ENCODE data around the gene IGFL1. TPM values are rescaled to one million over a fixed set of nuclear protein-coding genes. Genes with fewer than 3 reads are reported as not detected.
"Not testable (repeated sequence)": the region's sequence is repeated elsewhere in the genome, so short reads cannot be mapped to it uniquely, and the experiment has no call there.

IGFL1 gene
- total RNA-seq, 1 donor from 2014 or later, result 7.9 TPM

- H3K9me3 ChIP-seq, result no peaks in the 10 kb centered on the region
- peaks cover 23% of the 10 kb centered on the region for H3K4me1 ChIP-seq
- H3K27me3 ChIP-seq, result no peaks in the 10 kb centered on the region
- H3K27ac ChIP-seq, result no peak overlapping the region
- no peaks in the 10 kb centered on the region for H3K36me3 ChIP-seq
- H3K4me3 ChIP-seq, result no peak overlapping the region
- intact Hi-C loops (cut with DNase I), result no loop called here
- DNase-seq (ENCODE audit: extremely low spot score in 2 of 2), result no peak
- TF ChIP-seq CTCF (IDR thresholded peaks at IDR 0.05) (no peak), POLR2AphosphoS5 (IDR thresholded peaks at IDR 0.05; ENCODE audit: insufficient read depth in 1 of 2, low read depth in 1 of 2) (no peak), POLR2A (IDR thresholded peaks at IDR 0.05) (no peak)
Measured at GRCh38 chr19:46225558-46226004, 4.0 kb upstream of the IGFL1 start.

- intact Hi-C loops (cut with DNase I), result no loop called here
- no peak overlapping the region for H3K27ac ChIP-seq
- TF ChIP-seq CTCF (IDR thresholded peaks at IDR 0.05) (no peak), POLR2AphosphoS5 (IDR thresholded peaks at IDR 0.05; ENCODE audit: insufficient read depth in 1 of 2, low read depth in 1 of 2) (no peak), POLR2A (IDR thresholded peaks at IDR 0.05) (no peak)
- H3K4me3 ChIP-seq, result no peak overlapping the region
- DNase-seq (ENCODE audit: extremely low spot score in 2 of 2), result no peak
- H3K36me3 ChIP-seq, result no peaks in the 10 kb centered on the region
- H3K4me1 ChIP-seq, result peaks cover 22% of the 10 kb centered on the region
- no peaks in the 10 kb centered on the region for H3K27me3 ChIP-seq
- no peaks in the 10 kb centered on the region for H3K9me3 ChIP-seq
Measured at GRCh38 chr19:46226438-46226973, 3.0 kb upstream of the IGFL1 start.

GRCh38 chr19:46232029-46232428 is 2.5 kb downstream of the IGFL1 start:
- Histone ChIP-seq H3K27ac (no peak overlapping the region), H3K9me3 (no peaks in the 10 kb centered on the region), H3K36me3 (no peaks in the 10 kb centered on the region), H3K27me3 (no peaks in the 10 kb centered on the region), H3K4me3 (no peak overlapping the region), H3K4me1 (no peaks in the 10 kb centered on the region)
- intact Hi-C loops (cut with DNase I), result no loop called here
- no peak for DNase-seq (ENCODE audit: extremely low spot score in 2 of 2)
- TF ChIP-seq POLR2A (IDR thresholded peaks at IDR 0.05), result no peak

- H3K9me3 ChIP-seq, result no peaks in the 10 kb centered on the region
- H3K36me3 ChIP-seq, result no peaks in the 10 kb centered on the region
- no peak overlapping the region for H3K27ac ChIP-seq
- TF ChIP-seq POLR2A (IDR thresholded peaks at IDR 0.05), result no peak
- TF ChIP-seq POLR2AphosphoS5 (IDR thresholded peaks at IDR 0.05; ENCODE audit: insufficient read depth in 1 of 2, low read depth in 1 of 2), result no peak
- no peak for TF ChIP-seq CTCF (IDR thresholded peaks at IDR 0.05)
- no peaks in the 10 kb centered on the region for H3K27me3 ChIP-seq
- no peak overlapping the region for H3K4me3 ChIP-seq
- intact Hi-C loops (cut with DNase I), result no loop called here
- H3K4me1 ChIP-seq, result no peaks in the 10 kb centered on the region
- no peak for DNase-seq (ENCODE audit: extremely low spot score in 2 of 2)
Measured at GRCh38 chr19:46232468-46232867, 2.9 kb downstream of the IGFL1 start.

- intact Hi-C loops (cut with DNase I), result no loop called here
- TF ChIP-seq POLR2AphosphoS5 (IDR thresholded peaks at IDR 0.05; ENCODE audit: insufficient read depth in 1 of 2, low read depth in 1 of 2), result no peak
- TF ChIP-seq CTCF (IDR thresholded peaks at IDR 0.05), result no peak
- no peak for TF ChIP-seq POLR2A (IDR thresholded peaks at IDR 0.05)
Measured at GRCh38 chr19:46232938-46233621, 3.5 kb downstream of the IGFL1 start.

GRCh38 chr19:46233871-46234270 is 4.3 kb downstream of the IGFL1 start:
- intact Hi-C loops (cut with DNase I); H3K27me3 ChIP-seq: not testable (repeated sequence)

More at GRCh38 chr19:46232938-46233621, 3.5 kb downstream of the IGFL1 start:
- Histone ChIP-seq H3K27ac (no peak overlapping the region), H3K27me3 (no peaks in the 10 kb centered on the region), H3K4me3 (no peak overlapping the region), H3K9me3 (no peaks in the 10 kb centered on the region), H3K4me1 (no peaks in the 10 kb centered on the region), H3K36me3 (no peaks in the 10 kb centered on the region)
- DNase-seq (ENCODE audit: extremely low spot score in 2 of 2), result no peak

GRCh38 chr19:46238141-46238540 is 8.6 kb downstream of the IGFL1 start:
- H3K27me3 ChIP-seq; intact Hi-C loops (cut with DNase I); H3K4me3 ChIP-seq: not testable (repeated sequence)

More at GRCh38 chr19:46233871-46234270, 4.3 kb downstream of the IGFL1 start:
- not testable (repeated sequence) for H3K27ac ChIP-seq; H3K9me3 ChIP-seq; H3K36me3 ChIP-seq; H3K4me3 ChIP-seq; DNase-seq (ENCODE audit: extremely low spot score in 2 of 2); H3K4me1 ChIP-seq

More at GRCh38 chr19:46238141-46238540, 8.6 kb downstream of the IGFL1 start:
- not testable (repeated sequence) for H3K36me3 ChIP-seq; H3K9me3 ChIP-seq; DNase-seq (ENCODE audit: extremely low spot score in 2 of 2); H3K27ac ChIP-seq; H3K4me1 ChIP-seq

Data from vagina (tissue), 2 donors.